Keratinocyte (primary cell): ENCODE data around the gene LARP4. TPM values are rescaled to one million over a fixed set of nuclear protein-coding genes. Genes with fewer than 3 reads are reported as not detected.
A peak's percentile ranks its signal among the peaks of the same experiment; 100 is the strongest.

Experiments
- DNase-seq: peaks from one replicate; pipeline ENCODE4 v3.0.0-alpha.2; 2011; ENCODE audit warnings: low read depth, missing footprints, low spot score
- FAIRE-seq: peaks from 2 replicates; lab custom pipeline; 2011; peaks lifted over from hg19 to GRCh38; lab: Jason Lieb, UNC
- H2AFZ ChIP-seq: 2 replicates; pipeline ENCODE4 v1.6.0; 2012; ENCODE audit warnings: low read length, control low read depth, inconsistent platforms; ENCODE audit not compliant: control insufficient read depth
- H3K27ac ChIP-seq: 2 replicates; pipeline ENCODE4 v1.5.1; 2011; ENCODE audit warnings: low read length; ENCODE audit not compliant: control insufficient read depth, insufficient read depth
- H3K27me3 ChIP-seq: 3 replicates; pipeline ENCODE4 v1.6.0; 2011; ENCODE audit warnings: low read length; ENCODE audit not compliant: control insufficient read depth, insufficient read depth; ENCODE audit errors: extremely low read depth
- H3K36me3 ChIP-seq, 2 experiments: 2 replicates in 1 of 2; 3 replicates in 1 of 2; pipeline ENCODE4 v1.5.1; 2011; ENCODE audit warnings: low read length in 2 of 2, mild to moderate bottlenecking in 1 of 2; ENCODE audit not compliant: control insufficient read depth in 2 of 2, insufficient read depth in 2 of 2; ENCODE audit errors: extremely low read depth in 1 of 2
- H3K4me1 ChIP-seq: 3 replicates; pipeline ENCODE4 v1.5.1; 2011; ENCODE audit warnings: low read length; ENCODE audit not compliant: control insufficient read depth, insufficient read depth; ENCODE audit errors: extremely low read depth
- H3K4me2 ChIP-seq: 3 replicates; pipeline ENCODE4 v1.6.0; 2011; ENCODE audit warnings: low read depth, low read length; ENCODE audit not compliant: control insufficient read depth, insufficient read depth; ENCODE audit errors: extremely low read depth
- H3K4me3 ChIP-seq, 3 experiments: fragments of 200-600 bp in 1 of 3; sonication (generic) in 1 of 3; 2 replicates in 2 of 3; 3 replicates in 1 of 3; pipeline ENCODE4 v1.5.1; 2011 to 2016; ENCODE audit warnings: low read length in 3 of 3, mild to moderate bottlenecking in 3 of 3, control low read depth in 2 of 3, inconsistent platforms in 1 of 3, low read depth in 1 of 3, mixed read lengths in 1 of 3, mixed run types in 1 of 3, moderate library complexity in 1 of 3; ENCODE audit not compliant: control insufficient read depth in 2 of 3, insufficient read depth in 2 of 3; ENCODE audit errors: extremely low read depth in 1 of 3
- H3K79me2 ChIP-seq: 2 replicates; pipeline ENCODE4 v1.6.0; 2012; ENCODE audit warnings: low read length; ENCODE audit not compliant: control insufficient read depth, insufficient read depth
- H3K9ac ChIP-seq: 3 replicates; pipeline ENCODE4 v1.6.0; 2011; ENCODE audit warnings: low read length; ENCODE audit not compliant: control insufficient read depth, insufficient read depth; ENCODE audit errors: extremely low read depth
- H3K9me1 ChIP-seq: 3 replicates; pipeline ENCODE4 v1.6.0; 2011; ENCODE audit warnings: low read length; ENCODE audit not compliant: control insufficient read depth, insufficient read depth; ENCODE audit errors: extremely low read depth
- H3K9me3 ChIP-seq: 2 replicates; pipeline ENCODE4 v1.5.1; 2012; ENCODE audit warnings: low read depth, low read length; ENCODE audit not compliant: control insufficient read depth
- H4K20me1 ChIP-seq: 3 replicates; pipeline ENCODE4 v1.6.0; 2011; ENCODE audit warnings: low read length; ENCODE audit not compliant: control insufficient read depth, insufficient read depth; ENCODE audit errors: extremely low read depth
- EZH2 ChIP-seq: IDR thresholded peaks from one replicate; pipeline ENCODE4 v1.6.1; 2012; ENCODE audit warnings: inconsistent platforms, mild to moderate bottlenecking, low read length, moderate library complexity
- dilution Hi-C: fragments of 300-500 bp; cut with MboI; formaldehyde crosslinking; loops from one replicate; pipeline ENCODE4 v1.7.0; 2020; ENCODE audit warnings: low sequenced_read_pairs; ENCODE audit not compliant: extremely low pct_ligation_motif_present
- polyA plus RNA-seq, 5 experiments: library from polyadenylated mRNA; depleted of rRNA in 3 of 5; stranded (reverse) in 3 of 5; stranded (forward) in 1 of 5; unstranded in 1 of 5; fragments of >200 nt; gene quantifications; 1 replicate in 1 of 5; 2 replicates in 3 of 5; 3 replicates in 1 of 5; pipeline versions ENCODE4 v1.2.1 to v1.2.3, GENCODE V29; 2011 to 2012; ENCODE audit warnings: missing spikeins in 2 of 5, low read depth in 1 of 5, low replicate concordance in 1 of 5
- TF ChIP-seq, protein P1 (sequence below), 3 experiments: IDR thresholded peaks in 1 of 3; conservative IDR thresholded peaks in 1 of 3; optimal IDR thresholded peaks in 1 of 3; 2 replicates in 2 of 3; 3 replicates in 1 of 3; pipeline versions ENCODE3 to v1.5.1; 2011; ENCODE audit warnings: low read length in 3 of 3, mild to moderate bottlenecking in 3 of 3, moderate library complexity in 2 of 3, control low read depth in 1 of 3, inconsistent platforms in 1 of 3; ENCODE audit not compliant: insufficient read depth in 2 of 3; ENCODE audit errors: extremely low read depth in 1 of 3

LARP4 gene
- polyA plus RNA-seq, 1 donor (not counting 4 experiments of a cell fraction or from before 2014, with no cell fraction given) = 33.2 TPM

DNA sequence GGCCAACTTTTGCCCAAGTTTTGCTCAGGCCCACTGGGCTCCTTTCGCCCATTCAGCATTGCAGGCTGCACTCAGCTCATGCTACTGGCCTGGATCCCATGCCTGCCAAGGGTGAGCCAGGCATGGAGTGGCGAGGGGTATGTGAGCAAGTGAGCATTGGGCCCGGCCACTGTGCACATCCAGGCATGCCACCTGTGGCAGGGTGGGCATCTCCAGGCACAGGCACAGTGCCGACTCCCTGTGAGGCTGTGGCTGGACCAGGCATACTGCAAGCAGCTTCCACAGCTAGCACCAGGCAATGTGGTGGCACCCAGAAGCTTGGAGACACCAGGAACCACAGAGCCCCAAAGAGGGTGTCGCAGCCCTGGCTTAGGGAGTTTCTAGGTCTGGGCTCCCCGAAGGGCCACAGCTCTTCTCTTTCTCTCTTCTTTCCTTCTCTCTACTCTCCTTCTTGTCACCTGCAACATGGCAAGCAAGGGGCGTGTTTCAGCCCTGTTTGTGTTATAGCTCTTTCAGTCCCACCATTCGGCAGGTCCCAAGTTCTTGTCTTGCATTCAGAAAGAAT, 19.8 kb upstream of the LARP4 start:
- no peaks in the 10 kb centered on the region for H3K9me3 ChIP-seq
- H2AFZ ChIP-seq = no peak overlapping the region
- H3K9me1 ChIP-seq = peaks cover 2% of the 10 kb centered on the region
- no peak overlapping the region for H3K4me3 ChIP-seq
- no peaks in the 10 kb centered on the region for H4K20me1 ChIP-seq
- DNase-seq (no peak), FAIRE-seq (no peak)
- no peak overlapping the region for H3K27ac ChIP-seq
- H3K4me1 ChIP-seq = no peaks in the 10 kb centered on the region
- H3K36me3 ChIP-seq = no peaks in the 10 kb centered on the region
- no peak overlapping the region for H3K9ac ChIP-seq
- dilution Hi-C loops = no loop called here
- no peaks in the 10 kb centered on the region for H3K27me3 ChIP-seq
- H3K4me2 ChIP-seq = no peak overlapping the region
- H3K79me2 ChIP-seq = no peaks in the 10 kb centered on the region
- TF ChIP-seq, protein P1, sequence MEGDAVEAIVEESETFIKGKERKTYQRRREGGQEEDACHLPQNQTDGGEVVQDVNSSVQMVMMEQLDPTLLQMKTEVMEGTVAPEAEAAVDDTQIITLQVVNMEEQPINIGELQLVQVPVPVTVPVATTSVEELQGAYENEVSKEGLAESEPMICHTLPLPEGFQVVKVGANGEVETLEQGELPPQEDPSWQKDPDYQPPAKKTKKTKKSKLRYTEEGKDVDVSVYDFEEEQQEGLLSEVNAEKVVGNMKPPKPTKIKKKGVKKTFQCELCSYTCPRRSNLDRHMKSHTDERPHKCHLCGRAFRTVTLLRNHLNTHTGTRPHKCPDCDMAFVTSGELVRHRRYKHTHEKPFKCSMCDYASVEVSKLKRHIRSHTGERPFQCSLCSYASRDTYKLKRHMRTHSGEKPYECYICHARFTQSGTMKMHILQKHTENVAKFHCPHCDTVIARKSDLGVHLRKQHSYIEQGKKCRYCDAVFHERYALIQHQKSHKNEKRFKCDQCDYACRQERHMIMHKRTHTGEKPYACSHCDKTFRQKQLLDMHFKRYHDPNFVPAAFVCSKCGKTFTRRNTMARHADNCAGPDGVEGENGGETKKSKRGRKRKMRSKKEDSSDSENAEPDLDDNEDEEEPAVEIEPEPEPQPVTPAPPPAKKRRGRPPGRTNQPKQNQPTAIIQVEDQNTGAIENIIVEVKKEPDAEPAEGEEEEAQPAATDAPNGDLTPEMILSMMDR (optimal IDR thresholded peaks at IDR 0.05 in 1 of 3, IDR thresholded peaks at IDR 0.05 in 1 of 3, conservative IDR thresholded peaks at IDR 0.05 in 1 of 3; ENCODE audit: extremely low read depth in 1 of 3, insufficient read depth in 2 of 3, low read length in 3 of 3) = no peak
- no peak for TF ChIP-seq EZH2

GRCh38 chr12:50387487-50387886, 13.2 kb upstream of the LARP4 start:
- no peak for FAIRE-seq
- H3K27me3 ChIP-seq = no peaks in the 10 kb centered on the region
- peak overlapping the region; percentile 71 for H2AFZ ChIP-seq
- peaks cover 11% of the 10 kb centered on the region for H3K4me1 ChIP-seq
- no peaks in the 10 kb centered on the region for H4K20me1 ChIP-seq
- no peak for DNase-seq
- no peaks in the 10 kb centered on the region for H3K36me3 ChIP-seq
- no peaks in the 10 kb centered on the region for H3K79me2 ChIP-seq
- dilution Hi-C loops = no loop called here
- no peaks in the 10 kb centered on the region for H3K9me1 ChIP-seq
- H3K4me2 ChIP-seq = peak overlapping the region; percentile 23
- no peak overlapping the region for H3K9ac ChIP-seq
- TF ChIP-seq, protein P1 (optimal IDR thresholded peaks at IDR 0.05 in 1 of 3, IDR thresholded peaks at IDR 0.05 in 1 of 3, conservative IDR thresholded peaks at IDR 0.05 in 1 of 3; ENCODE audit: extremely low read depth in 1 of 3, insufficient read depth in 2 of 3, low read length in 3 of 3) = no peak
- TF ChIP-seq EZH2 = no peak
- no peak overlapping the region for H3K27ac ChIP-seq
- H3K4me3 ChIP-seq = no peak overlapping the region
- H3K9me3 ChIP-seq = no peaks in the 10 kb centered on the region
